ENCODE measurements around the gene CHIT1. TPM values are rescaled to one million over a fixed set of nuclear protein-coding genes. Genes with fewer than 3 reads are reported as not detected.
A peak's percentile ranks its signal among the peaks of the same experiment; 100 is the strongest.

Gene CHIT1
- total and polyA plus RNA-seq, 7 experiments from 2014 or later = 0.76 to 2.2 (median 1.1) TPM; not detected in 2

DNA sequence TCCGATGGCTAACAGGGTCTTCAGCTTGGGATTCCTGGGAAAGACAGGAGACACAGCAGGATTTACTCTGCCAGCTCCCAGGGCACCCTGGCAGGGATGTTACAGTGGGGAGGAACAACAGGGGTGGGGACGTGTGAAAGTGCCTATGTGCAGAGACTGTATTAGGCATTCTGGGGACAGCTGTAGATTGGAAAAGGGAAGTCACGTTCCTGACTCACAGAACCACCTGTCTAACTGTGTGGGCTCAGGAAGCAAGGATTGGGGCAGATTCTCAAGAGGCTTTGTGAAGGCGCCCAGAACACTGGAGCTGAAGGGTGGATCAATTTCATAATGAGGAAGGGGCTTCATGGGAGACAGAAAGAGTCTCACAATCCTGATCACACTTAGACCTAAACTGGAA, 4.4 kb downstream of the CHIT1 start:
- Histone ChIP-seq H3K27me3 (ENCODE audit: control insufficient read depth in 2 of 2, insufficient read depth in 2 of 2, low read length in 2 of 2) (no peaks in the 10 kb centered on the region), H3K4me1 (ENCODE audit: control insufficient read depth in 2 of 2, insufficient read depth in 2 of 2, low read length in 2 of 2) (no peaks in the 10 kb centered on the region), H3K36me3 (ENCODE audit: control insufficient read depth in 2 of 3, insufficient read depth in 3 of 3, low read length in 3 of 3) (no peaks in the 10 kb centered on the region), H3K27ac (ENCODE audit: low read depth, low read length) (no peak overlapping the region), H3K4me3 (ENCODE audit: low read length) (no peak overlapping the region), H3K9me3 (ENCODE audit: control insufficient read depth in 2 of 3, low read length in 3 of 3) (no peaks in the 10 kb centered on the region)
- ChIA-PET POLR2A (interaction anchor here (0.8 kb wide), 1 partner anchor 55 kb away, joined by 3 read pairs; no protein-coding TSS in a partner anchor), CTCF (interaction anchor here (1.0 kb wide), 1 partner anchor 9 kb away, joined by 4 read pairs; no protein-coding TSS in a partner anchor)
- ATAC-seq = no peak
- Mint-ChIP-seq H3K36me3 (no peaks in the 10 kb centered on the region), H3K4me1 (no peaks in the 10 kb centered on the region), H3K27me3 (peaks cover 3 to 11% (median 5%) of the 10 kb centered on the region in 5 donors), H3K9me3 (no peaks in the 10 kb centered on the region), H3K27ac (peak overlapping the region in 1 of 9 donors; percentile 32), H3K4me3 (no peak overlapping the region)
- DNase-seq = no peak
- intact Hi-C loops (cut with micrococcal nuclease) = no loop called here

- no peak overlapping the region for H3K27ac ChIP-seq (ENCODE audit: low read depth, low read length)
- H3K4me1 ChIP-seq (ENCODE audit: control insufficient read depth in 2 of 2, insufficient read depth in 2 of 2, low read length in 2 of 2) = no peaks in the 10 kb centered on the region
- H3K36me3 ChIP-seq (ENCODE audit: control insufficient read depth in 2 of 3, insufficient read depth in 3 of 3, low read length in 3 of 3) = no peaks in the 10 kb centered on the region
- H3K27me3 Mint-ChIP-seq = peaks cover 3 to 13% (median 5%) of the 10 kb centered on the region in 5 donors
- DNase-seq = no peak
- H3K4me3 Mint-ChIP-seq = no peak overlapping the region
- no peaks in the 10 kb centered on the region for H3K9me3 Mint-ChIP-seq
- H3K36me3 Mint-ChIP-seq = no peaks in the 10 kb centered on the region
- H3K27me3 ChIP-seq (ENCODE audit: control insufficient read depth in 2 of 2, insufficient read depth in 2 of 2, low read length in 2 of 2) = no peaks in the 10 kb centered on the region
- H3K4me3 ChIP-seq (ENCODE audit: low read length) = no peak overlapping the region
- intact Hi-C loops (cut with micrococcal nuclease) = no loop called here
- H3K4me1 Mint-ChIP-seq = no peaks in the 10 kb centered on the region
- POLR2A ChIA-PET = no interaction called here
- H3K27ac Mint-ChIP-seq = no peak overlapping the region
- no peak for ATAC-seq
- no peaks in the 10 kb centered on the region for H3K9me3 ChIP-seq (ENCODE audit: control insufficient read depth in 2 of 3, low read length in 3 of 3)
- CTCF ChIA-PET = no interaction called here
Measured at GRCh38 chr1:203223012-203223775, 6.3 kb downstream of the CHIT1 start.

GRCh38 chr1:203219934-203220333, 9.5 kb downstream of the CHIT1 start:
- ChIA-PET CTCF (interaction anchor here (1.0 to 1.1 kb wide), 2 partner anchors 45 to 180 kb away, joined by 3 read pairs; partner anchors contain the start of gene MYBPH), POLR2A (no interaction called here)
- no peak overlapping the region for H3K27ac Mint-ChIP-seq
- H3K4me3 Mint-ChIP-seq = no peak overlapping the region
- intact Hi-C loops (cut with micrococcal nuclease) = loop anchor here in 1 of 2 donors (5.0 kb wide), 1 partner anchor 103 kb away; no protein-coding TSS in a partner anchor
- H3K9me3 Mint-ChIP-seq = no peaks in the 10 kb centered on the region
- Histone ChIP-seq H3K27ac (ENCODE audit: low read depth, low read length) (no peak overlapping the region), H3K4me1 (ENCODE audit: control insufficient read depth in 2 of 2, insufficient read depth in 2 of 2, low read length in 2 of 2) (no peaks in the 10 kb centered on the region), H3K36me3 (ENCODE audit: control insufficient read depth in 2 of 3, insufficient read depth in 3 of 3, low read length in 3 of 3) (no peaks in the 10 kb centered on the region), H3K9me3 (ENCODE audit: control insufficient read depth in 2 of 3, low read length in 3 of 3) (no peaks in the 10 kb centered on the region), H3K4me3 (ENCODE audit: low read length) (no peak overlapping the region), H3K27me3 (ENCODE audit: control insufficient read depth in 2 of 2, insufficient read depth in 2 of 2, low read length in 2 of 2) (peaks cover 0 to 3% of the 10 kb centered on the region in 2 donors)
- H3K4me1 Mint-ChIP-seq = peaks cover 2 to 6% (median 5%) of the 10 kb centered on the region in 7 donors
- H3K27me3 Mint-ChIP-seq = peaks cover 0 to 19% (median 10%) of the 10 kb centered on the region in 5 donors
- H3K36me3 Mint-ChIP-seq = no peaks in the 10 kb centered on the region
- ATAC-seq (no peak), DNase-seq (no peak)

GRCh38 chr1:203219171-203219570, 10.3 kb downstream of the CHIT1 start:
- Mint-ChIP-seq H3K9me3 (no peaks in the 10 kb centered on the region), H3K27me3 (peaks cover 0 to 21% (median 10%) of the 10 kb centered on the region in 5 donors), H3K4me1 (peaks cover 2 to 8% (median 6%) of the 10 kb centered on the region in 7 donors), H3K27ac (no peak overlapping the region), H3K36me3 (no peaks in the 10 kb centered on the region), H3K4me3 (no peak overlapping the region)
- Histone ChIP-seq H3K4me3 (ENCODE audit: low read length) (no peak overlapping the region), H3K36me3 (ENCODE audit: control insufficient read depth in 2 of 3, insufficient read depth in 3 of 3, low read length in 3 of 3) (no peaks in the 10 kb centered on the region), H3K9me3 (ENCODE audit: control insufficient read depth in 2 of 3, low read length in 3 of 3) (no peaks in the 10 kb centered on the region), H3K27me3 (ENCODE audit: control insufficient read depth in 2 of 2, insufficient read depth in 2 of 2, low read length in 2 of 2) (peaks cover 0 to 3% of the 10 kb centered on the region in 2 donors), H3K4me1 (ENCODE audit: control insufficient read depth in 2 of 2, insufficient read depth in 2 of 2, low read length in 2 of 2) (no peaks in the 10 kb centered on the region), H3K27ac (ENCODE audit: low read depth, low read length) (no peak overlapping the region)
- POLR2A ChIA-PET = no interaction called here
- intact Hi-C loops (cut with micrococcal nuclease) = loop anchor here in 1 of 2 donors (5.0 kb wide), 1 partner anchor 102 kb away; no protein-coding TSS in a partner anchor
- CTCF ChIA-PET = interaction anchor here (1.0 to 4.8 kb wide), 4 partner anchors 9 to 179 kb away, joined by 3 to 46 read pairs (median 3); partner anchors contain the start of gene MYBPH
- ATAC-seq (no peak), DNase-seq (no peak)

DNA sequence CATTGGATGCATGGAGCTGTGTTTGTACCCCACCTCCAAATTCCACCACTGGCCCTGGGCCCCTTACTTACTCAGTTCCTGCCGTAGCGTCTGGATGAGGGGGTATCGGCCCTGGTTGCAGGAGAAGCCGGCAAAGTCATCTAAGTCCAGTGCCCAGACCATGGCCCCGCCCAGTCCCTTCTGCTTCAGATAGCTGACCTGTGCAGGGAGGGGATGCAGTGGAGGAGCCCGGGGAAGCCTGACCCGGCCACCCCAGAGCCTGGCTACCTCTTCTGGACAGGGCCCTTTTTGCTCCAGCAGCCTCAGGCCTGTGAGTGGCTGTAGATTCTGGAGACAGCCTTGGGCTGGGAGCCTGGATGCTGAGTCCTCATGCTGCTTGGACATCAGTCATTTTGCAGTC, 11.8 kb downstream of the CHIT1 start:
- ChIA-PET POLR2A (interaction anchor here (0.6 kb wide), 1 partner anchor 244 kb away, joined by 3 read pairs; no protein-coding TSS in a partner anchor), CTCF (interaction anchor here (0.6 to 4.8 kb wide), 4 partner anchors 10 to 466 kb away, joined by 4 to 46 read pairs (median 4); no protein-coding TSS in a partner anchor)
- H3K4me3 ChIP-seq (ENCODE audit: low read length) = no peak overlapping the region
- Mint-ChIP-seq H3K27ac (no peak overlapping the region), H3K36me3 (no peaks in the 10 kb centered on the region), H3K4me1 (peaks cover 2 to 8% (median 6%) of the 10 kb centered on the region in 7 donors), H3K9me3 (no peaks in the 10 kb centered on the region), H3K4me3 (no peak overlapping the region), H3K27me3 (peaks cover 0 to 24% (median 10%) of the 10 kb centered on the region in 5 donors)
- H3K4me1 ChIP-seq (ENCODE audit: control insufficient read depth in 2 of 2, insufficient read depth in 2 of 2, low read length in 2 of 2) = no peaks in the 10 kb centered on the region
- peaks cover 0 to 3% of the 10 kb centered on the region in 2 donors for H3K27me3 ChIP-seq (ENCODE audit: control insufficient read depth in 2 of 2, insufficient read depth in 2 of 2, low read length in 2 of 2)
- no peaks in the 10 kb centered on the region for H3K36me3 ChIP-seq (ENCODE audit: control insufficient read depth in 2 of 3, insufficient read depth in 3 of 3, low read length in 3 of 3)
- intact Hi-C loops (cut with micrococcal nuclease) = loop anchor here (2.0 to 5.0 kb wide), 2 partner anchors 100 to 101 kb away; no protein-coding TSS in a partner anchor
- H3K27ac ChIP-seq (ENCODE audit: low read depth, low read length) = no peak overlapping the region
- no peak for DNase-seq
- no peaks in the 10 kb centered on the region for H3K9me3 ChIP-seq (ENCODE audit: control insufficient read depth in 2 of 3, low read length in 3 of 3)
- no peak for ATAC-seq

GRCh38 chr1:203217139-203217655, 12.3 kb downstream of the CHIT1 start:
- ATAC-seq (no peak), DNase-seq (no peak)
- Mint-ChIP-seq H3K4me1 (peaks cover 2 to 8% (median 6%) of the 10 kb centered on the region in 7 donors), H3K36me3 (no peaks in the 10 kb centered on the region), H3K27ac (peak overlapping the region in 1 of 9 donors; percentile 43), H3K9me3 (no peaks in the 10 kb centered on the region), H3K4me3 (no peak overlapping the region), H3K27me3 (peaks cover 0 to 24% (median 10%) of the 10 kb centered on the region in 5 donors)
- Histone ChIP-seq H3K4me1 (ENCODE audit: control insufficient read depth in 2 of 2, insufficient read depth in 2 of 2, low read length in 2 of 2) (no peaks in the 10 kb centered on the region), H3K9me3 (ENCODE audit: control insufficient read depth in 2 of 3, low read length in 3 of 3) (no peaks in the 10 kb centered on the region), H3K36me3 (ENCODE audit: control insufficient read depth in 2 of 3, insufficient read depth in 3 of 3, low read length in 3 of 3) (no peaks in the 10 kb centered on the region), H3K27me3 (ENCODE audit: control insufficient read depth in 2 of 2, insufficient read depth in 2 of 2, low read length in 2 of 2) (peaks cover 0 to 3% of the 10 kb centered on the region in 2 donors), H3K27ac (ENCODE audit: low read depth, low read length) (no peak overlapping the region), H3K4me3 (ENCODE audit: low read length) (no peak overlapping the region)
- intact Hi-C loops (cut with micrococcal nuclease) = loop anchor here (2.0 to 5.0 kb wide), 2 partner anchors 100 kb away; no protein-coding TSS in a partner anchor
- CTCF ChIA-PET = interaction anchor here (0.6 to 4.8 kb wide), 5 partner anchors 8 to 466 kb away, joined by 4 to 46 read pairs (median 4); no protein-coding TSS in a partner anchor
- POLR2A ChIA-PET = interaction anchor here (0.6 kb wide), 1 partner anchor 233 kb away, joined by 4 read pairs; no protein-coding TSS in a partner anchor

Data from naive thymus-derived CD4-positive, alpha-beta T cell (primary cell).